ENCODE data around the gene NRN1.
"Not testable (repeated sequence)": the region's sequence is repeated elsewhere in the genome, so short reads cannot be mapped to it uniquely, and the experiment has no call there.

NRN1 gene

GRCh38 chr6:5981126-5982026 is 25.3 kb downstream of the NRN1 start:
- DNase-seq: peak in 1 of 2 experiments; percentile 3

- no peak for DNase-seq
These were observed 26.9 kb downstream of the NRN1 start for GRCh38 chr6:5979650-5980420.

- DNase-seq: no peak
These were observed 29.9 kb downstream of the NRN1 start for GRCh38 chr6:5976811-5977210.

GRCh38 chr6:5968817-5969734 is 37.6 kb downstream of the NRN1 start:
- DNase-seq: no peak

GRCh38 chr6:5968036-5968435 is 38.7 kb downstream of the NRN1 start:
- not testable (repeated sequence) for DNase-seq

GRCh38 chr6:5967594-5967993 is 39.1 kb downstream of the NRN1 start:
- DNase-seq: no peak

- no peak for DNase-seq
These were observed 43.9 kb downstream of the NRN1 start for GRCh38 chr6:5962794-5963193.

GRCh38 chr6:5961836-5962235 is 44.9 kb downstream of the NRN1 start:
- DNase-seq: peak in 1 of 2 experiments; percentile 44

- no peak for DNase-seq
These were observed 46.3 kb downstream of the NRN1 start for GRCh38 chr6:5960456-5960855.

GRCh38 chr6:5958921-5959320 is 47.8 kb downstream of the NRN1 start:
- no peak for DNase-seq

GRCh38 chr6:5956939-5957338 is 49.8 kb downstream of the NRN1 start:
- no peak for DNase-seq

- DNase-seq: no peak
These were observed 56.4 kb downstream of the NRN1 start for GRCh38 chr6:5950361-5950785.
